Stimulated activated CD4-positive, alpha-beta T cell treated with anti-CD3 and anti-CD28 coated beads, Interleukin-1b, Interleukin-23, amount 100 ng/mL, for 4 hours (primary cell): Measurements from ENCODE around the gene AKR1A1.
A peak's percentile ranks its signal among the peaks of the same experiment; 100 is the strongest.
"Not testable (repeated sequence)": the region's sequence is repeated elsewhere in the genome, so short reads cannot be mapped to it uniquely, and the experiment has no call there.

Experiments used
- DNase-seq, 2 donors: peaks; one replicate each; pipeline ENCODE4 v3.0.0-alpha.2; 2020; ENCODE audit warnings: low read depth in 2 of 2

AKR1A1 gene

GRCh38 chr1:45569571-45569961, 18.9 kb downstream of the AKR1A1 start:
- no peak for DNase-seq

- DNase-seq: peak; percentile 44 to 72
These were observed 19.4 kb downstream of the AKR1A1 start for GRCh38 chr1:45569962-45570581.

- no peak for DNase-seq
These were observed 20.0 kb downstream of the AKR1A1 start for GRCh38 chr1:45570631-45571030.

- no peak for DNase-seq
These were observed 22.7 kb downstream of the AKR1A1 start for GRCh38 chr1:45573231-45573804.

GRCh38 chr1:45574105-45574626, 23.5 kb downstream of the AKR1A1 start:
- no peak for DNase-seq

- DNase-seq: peak; percentile 88 to 89
These were observed 32.6 kb downstream of the AKR1A1 start for GRCh38 chr1:45583264-45583665.

- peak; percentile 90 to 95 for DNase-seq
These were observed 33.2 kb downstream of the AKR1A1 start, which contains the start of gene NASP for GRCh38 chr1:45583666-45584350. NASP (plus strand) TSS chr1:45584041; CDS start chr1:45584147, 106 bp downstream.

GRCh38 chr1:45584351-45585109, 33.9 kb downstream of the AKR1A1 start:
- DNase-seq: peak; percentile 74 to 86

GRCh38 chr1:45585110-45585426, 34.4 kb downstream of the AKR1A1 start:
- no peak for DNase-seq

GRCh38 chr1:45585496-45586075, 35.0 kb downstream of the AKR1A1 start:
- no peak for DNase-seq

- DNase-seq: no peak
These were observed 36.1 kb downstream of the AKR1A1 start for GRCh38 chr1:45586769-45587168.

- no peak for DNase-seq
These were observed 39.2 kb downstream of the AKR1A1 start for GRCh38 chr1:45589861-45590260.

GRCh38 chr1:45594412-45594811, 43.8 kb downstream of the AKR1A1 start:
- no peak for DNase-seq

GRCh38 chr1:45596765-45597164, 46.1 kb downstream of the AKR1A1 start:
- not testable (repeated sequence) for DNase-seq

- no peak for DNase-seq
These were observed 53.6 kb downstream of the AKR1A1 start for GRCh38 chr1:45604239-45604638.

GRCh38 chr1:45607404-45608074, 56.9 kb downstream of the AKR1A1 start:
- DNase-seq: no peak

- no peak for DNase-seq
These were observed 57.8 kb downstream of the AKR1A1 start for GRCh38 chr1:45608175-45609156.

- no peak for DNase-seq
These were observed 60.1 kb downstream of the AKR1A1 start for GRCh38 chr1:45610589-45611226.

- no peak for DNase-seq
These were observed 62.4 kb downstream of the AKR1A1 start for GRCh38 chr1:45612941-45613579.
